NB4 (cell line): ENCODE measurements around the gene CPEB2.

Experiments used
- MYC ChIP-seq: IDR thresholded peaks from 2 replicates; pipeline ENCODE4 v1.6.1; 2011; ENCODE audit warnings: low read depth, low read length
- POLR2A ChIP-seq: IDR thresholded peaks from 2 replicates; pipeline ENCODE4 v1.6.1; 2011; ENCODE audit warnings: mild to moderate bottlenecking; ENCODE audit not compliant: insufficient read length; ENCODE audit errors: extremely low read depth
- TF ChIP-seq, protein P1 (sequence below): IDR thresholded peaks from one replicate; pipeline ENCODE4 v1.5.1; 2012; ENCODE audit warnings: low read depth, low read length
- TF ChIP-seq, protein P2 (sequence below): IDR thresholded peaks from 2 replicates; pipeline ENCODE4 v1.6.1; 2011; ENCODE audit warnings: low read depth, low read length

GRCh38 chr4:15110120-15110571 is 107.9 kb downstream of the CPEB2 start:
- TF ChIP-seq, protein P1, sequence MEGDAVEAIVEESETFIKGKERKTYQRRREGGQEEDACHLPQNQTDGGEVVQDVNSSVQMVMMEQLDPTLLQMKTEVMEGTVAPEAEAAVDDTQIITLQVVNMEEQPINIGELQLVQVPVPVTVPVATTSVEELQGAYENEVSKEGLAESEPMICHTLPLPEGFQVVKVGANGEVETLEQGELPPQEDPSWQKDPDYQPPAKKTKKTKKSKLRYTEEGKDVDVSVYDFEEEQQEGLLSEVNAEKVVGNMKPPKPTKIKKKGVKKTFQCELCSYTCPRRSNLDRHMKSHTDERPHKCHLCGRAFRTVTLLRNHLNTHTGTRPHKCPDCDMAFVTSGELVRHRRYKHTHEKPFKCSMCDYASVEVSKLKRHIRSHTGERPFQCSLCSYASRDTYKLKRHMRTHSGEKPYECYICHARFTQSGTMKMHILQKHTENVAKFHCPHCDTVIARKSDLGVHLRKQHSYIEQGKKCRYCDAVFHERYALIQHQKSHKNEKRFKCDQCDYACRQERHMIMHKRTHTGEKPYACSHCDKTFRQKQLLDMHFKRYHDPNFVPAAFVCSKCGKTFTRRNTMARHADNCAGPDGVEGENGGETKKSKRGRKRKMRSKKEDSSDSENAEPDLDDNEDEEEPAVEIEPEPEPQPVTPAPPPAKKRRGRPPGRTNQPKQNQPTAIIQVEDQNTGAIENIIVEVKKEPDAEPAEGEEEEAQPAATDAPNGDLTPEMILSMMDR = no peak
- TF ChIP-seq POLR2A = no peak
- TF ChIP-seq, protein P2, sequence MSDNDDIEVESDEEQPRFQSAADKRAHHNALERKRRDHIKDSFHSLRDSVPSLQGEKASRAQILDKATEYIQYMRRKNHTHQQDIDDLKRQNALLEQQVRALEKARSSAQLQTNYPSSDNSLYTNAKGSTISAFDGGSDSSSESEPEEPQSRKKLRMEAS = no peak
- no peak for TF ChIP-seq MYC
